ENCODE measurements around the gene FGD3. TPM values are rescaled to one million over a fixed set of nuclear protein-coding genes. Genes with fewer than 3 reads are reported as not detected.

The FGD3 gene
- total RNA-seq, 1 donor from 2014 or later = not detected

DNA sequence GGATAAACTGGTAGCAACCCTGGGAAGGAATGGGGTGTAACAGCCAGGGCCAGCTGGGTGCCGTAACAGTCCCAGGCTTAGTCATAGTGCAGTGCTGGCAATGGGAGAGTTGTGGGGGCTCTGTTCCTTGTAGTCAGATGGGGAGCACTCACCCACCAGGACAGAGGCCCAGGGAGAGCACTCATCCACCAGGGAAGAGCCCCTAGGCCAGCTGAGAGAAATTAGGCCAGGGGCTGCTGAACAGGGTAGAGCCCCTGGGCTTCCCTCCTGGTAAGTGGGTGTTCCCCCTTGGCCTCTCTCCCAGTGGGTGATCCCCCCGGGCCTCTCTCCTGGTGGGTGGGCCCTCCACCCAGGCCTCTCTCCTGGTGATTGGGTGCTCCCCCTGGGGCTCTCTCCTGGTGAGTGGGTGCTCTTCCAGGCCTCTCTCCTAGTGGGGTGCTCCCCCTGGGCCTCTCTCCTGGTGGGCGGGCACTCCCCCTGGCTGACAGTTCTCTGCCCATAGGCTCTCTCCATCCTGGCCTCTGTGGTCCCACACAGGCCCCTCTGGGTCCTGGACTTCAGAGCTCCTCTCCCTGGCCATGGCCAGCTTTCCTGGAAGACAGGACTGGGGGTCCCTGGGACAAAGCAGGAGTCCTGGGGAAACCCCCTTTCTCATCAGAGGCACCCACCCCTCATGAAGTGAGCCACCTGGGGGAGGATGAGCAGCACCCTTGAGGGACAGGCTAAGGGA is 13.4 kb downstream of the FGD3 start:
- no peaks in the 10 kb centered on the region for H3K4me1 Mint-ChIP-seq (ENCODE audit: unreplicated experiment)
- H3K9me3 Mint-ChIP-seq (ENCODE audit: unreplicated experiment) = no peaks in the 10 kb centered on the region
- no peak for DNase-seq (ENCODE audit: extremely low spot score, unreplicated experiment)
- H3K36me3 Mint-ChIP-seq (ENCODE audit: unreplicated experiment) = no peaks in the 10 kb centered on the region
- H3K4me3 Mint-ChIP-seq (ENCODE audit: unreplicated experiment) = no peak overlapping the region
- peaks cover 6% of the 10 kb centered on the region for H3K27me3 Mint-ChIP-seq (ENCODE audit: unreplicated experiment)
- no peak overlapping the region for H3K27ac Mint-ChIP-seq (ENCODE audit: unreplicated experiment)
- TF ChIP-seq, protein P1, sequence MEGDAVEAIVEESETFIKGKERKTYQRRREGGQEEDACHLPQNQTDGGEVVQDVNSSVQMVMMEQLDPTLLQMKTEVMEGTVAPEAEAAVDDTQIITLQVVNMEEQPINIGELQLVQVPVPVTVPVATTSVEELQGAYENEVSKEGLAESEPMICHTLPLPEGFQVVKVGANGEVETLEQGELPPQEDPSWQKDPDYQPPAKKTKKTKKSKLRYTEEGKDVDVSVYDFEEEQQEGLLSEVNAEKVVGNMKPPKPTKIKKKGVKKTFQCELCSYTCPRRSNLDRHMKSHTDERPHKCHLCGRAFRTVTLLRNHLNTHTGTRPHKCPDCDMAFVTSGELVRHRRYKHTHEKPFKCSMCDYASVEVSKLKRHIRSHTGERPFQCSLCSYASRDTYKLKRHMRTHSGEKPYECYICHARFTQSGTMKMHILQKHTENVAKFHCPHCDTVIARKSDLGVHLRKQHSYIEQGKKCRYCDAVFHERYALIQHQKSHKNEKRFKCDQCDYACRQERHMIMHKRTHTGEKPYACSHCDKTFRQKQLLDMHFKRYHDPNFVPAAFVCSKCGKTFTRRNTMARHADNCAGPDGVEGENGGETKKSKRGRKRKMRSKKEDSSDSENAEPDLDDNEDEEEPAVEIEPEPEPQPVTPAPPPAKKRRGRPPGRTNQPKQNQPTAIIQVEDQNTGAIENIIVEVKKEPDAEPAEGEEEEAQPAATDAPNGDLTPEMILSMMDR (IDR thresholded peaks at IDR 0.05) = no peak

DNA sequence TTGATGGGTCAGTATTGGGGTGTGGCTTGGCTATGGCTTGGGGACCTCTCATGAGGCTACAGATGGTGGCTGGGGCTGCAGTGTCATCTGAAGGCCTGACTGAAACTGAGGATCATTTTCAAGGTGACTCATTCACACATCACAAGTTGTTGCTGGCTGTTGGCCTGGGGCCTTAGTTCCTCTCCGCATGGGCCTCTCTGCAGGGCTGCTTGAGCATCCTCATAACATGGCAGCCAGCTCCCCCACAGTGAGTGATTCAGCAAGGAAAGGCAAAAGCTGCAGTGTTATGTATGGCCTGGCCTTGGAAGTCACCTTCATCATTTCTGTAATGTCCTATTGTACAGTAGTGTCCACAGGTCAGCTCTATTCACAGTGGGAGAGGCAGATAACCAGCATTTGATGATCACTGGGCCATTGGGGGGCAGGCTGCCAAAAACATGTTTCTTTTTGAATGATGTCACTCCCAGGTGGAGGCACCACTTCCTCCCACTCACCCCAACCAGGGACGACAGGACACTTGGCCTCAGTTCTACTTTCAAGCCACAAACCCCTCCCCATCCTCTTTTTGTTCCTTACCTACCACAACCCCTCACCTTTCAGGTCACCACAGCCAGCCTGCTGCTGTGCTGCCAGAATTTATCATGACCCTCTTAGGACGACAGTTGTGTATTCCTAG is 14.4 kb downstream of the FGD3 start:
- TF ChIP-seq, protein P1 (IDR thresholded peaks at IDR 0.05) = no peak
- Mint-ChIP-seq H3K4me3 (ENCODE audit: unreplicated experiment) (no peak overlapping the region), H3K36me3 (ENCODE audit: unreplicated experiment) (no peaks in the 10 kb centered on the region), H3K4me1 (ENCODE audit: unreplicated experiment) (no peaks in the 10 kb centered on the region), H3K9me3 (ENCODE audit: unreplicated experiment) (no peaks in the 10 kb centered on the region), H3K27me3 (ENCODE audit: unreplicated experiment) (no peaks in the 10 kb centered on the region), H3K27ac (ENCODE audit: unreplicated experiment) (no peak overlapping the region)
- DNase-seq (ENCODE audit: extremely low spot score, unreplicated experiment) = no peak

DNA sequence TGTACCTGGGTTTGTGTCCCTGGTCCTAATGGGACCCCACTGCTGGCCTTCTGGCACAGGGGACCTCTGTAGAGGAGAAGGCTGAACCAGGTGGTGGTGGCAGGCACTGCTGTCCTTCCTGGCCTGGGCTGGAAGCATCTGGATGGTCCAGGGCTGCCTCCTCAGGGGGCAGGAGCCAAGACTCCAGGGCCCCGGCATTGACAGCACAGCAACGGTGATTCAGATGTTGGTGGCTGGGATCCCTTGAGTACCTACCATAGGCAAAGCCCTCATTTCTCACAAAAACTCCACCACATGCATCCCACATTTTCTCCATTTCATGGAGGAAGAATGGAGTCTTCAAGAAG is 15.0 kb downstream of the FGD3 start:
- no peaks in the 10 kb centered on the region for H3K9me3 Mint-ChIP-seq (ENCODE audit: unreplicated experiment)
- H3K4me1 Mint-ChIP-seq (ENCODE audit: unreplicated experiment) = no peaks in the 10 kb centered on the region
- H3K4me3 Mint-ChIP-seq (ENCODE audit: unreplicated experiment) = no peak overlapping the region
- TF ChIP-seq, protein P1 (IDR thresholded peaks at IDR 0.05) = no peak
- no peaks in the 10 kb centered on the region for H3K27me3 Mint-ChIP-seq (ENCODE audit: unreplicated experiment)
- H3K36me3 Mint-ChIP-seq (ENCODE audit: unreplicated experiment) = no peaks in the 10 kb centered on the region
- DNase-seq (ENCODE audit: extremely low spot score, unreplicated experiment) = no peak
- H3K27ac Mint-ChIP-seq (ENCODE audit: unreplicated experiment) = no peak overlapping the region

DNA sequence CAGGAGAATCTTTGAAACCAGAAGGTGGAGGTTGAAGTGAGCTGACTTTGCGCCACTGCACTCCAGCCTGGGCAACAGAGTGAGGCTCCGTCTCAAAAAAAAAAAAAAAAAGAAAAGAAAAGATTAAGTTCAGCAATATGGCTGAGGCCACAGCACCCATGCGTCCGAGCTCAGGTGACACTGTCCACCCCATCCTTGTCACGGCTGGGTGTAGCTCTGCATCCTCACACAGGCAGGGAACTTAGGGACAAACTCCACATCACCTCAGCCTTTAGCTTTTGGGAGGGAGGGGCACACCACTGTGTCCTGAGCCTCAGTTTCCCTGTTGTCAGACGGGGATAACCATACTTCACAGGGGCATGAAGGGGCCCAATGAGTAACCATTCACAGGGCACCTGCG is 15.5 kb downstream of the FGD3 start:
- H3K4me1 Mint-ChIP-seq (ENCODE audit: unreplicated experiment) = no peaks in the 10 kb centered on the region

More for the DNA sequence above, 15.5 kb downstream of the FGD3 start:
- TF ChIP-seq, protein P1 (IDR thresholded peaks at IDR 0.05) = no peak
- Mint-ChIP-seq H3K27ac (ENCODE audit: unreplicated experiment) (no peak overlapping the region), H3K27me3 (ENCODE audit: unreplicated experiment) (no peaks in the 10 kb centered on the region), H3K4me3 (ENCODE audit: unreplicated experiment) (no peak overlapping the region), H3K36me3 (ENCODE audit: unreplicated experiment) (no peaks in the 10 kb centered on the region), H3K9me3 (ENCODE audit: unreplicated experiment) (no peaks in the 10 kb centered on the region)
- no peak for DNase-seq (ENCODE audit: extremely low spot score, unreplicated experiment)
